Middle frontal gyrus (tissue), 1 donor: ENCODE data around the gene ARHGEF3.

Experiments used
- DNase-seq: peaks from one replicate; pipeline ENCODE4 v3.0.0-alpha.2; 2015; ENCODE audit warnings: low spot score; ENCODE audit errors: extremely low spot score

ARHGEF3 gene

GRCh38 chr3:56796202-56796601 is 5.5 kb downstream of the ARHGEF3 start:
- DNase-seq: no peak

GRCh38 chr3:56795829-56796185 is 5.9 kb downstream of the ARHGEF3 start:
- no peak for DNase-seq

- no peak for DNase-seq
Measured at GRCh38 chr3:56795097-56795828, 6.5 kb downstream of the ARHGEF3 start.

GRCh38 chr3:56792193-56792592 is 9.6 kb downstream of the ARHGEF3 start:
- DNase-seq: peak; percentile 1

GRCh38 chr3:56790016-56790821 is 11.5 kb downstream of the ARHGEF3 start:
- peak; percentile 2 for DNase-seq

GRCh38 chr3:56789076-56789475 is 12.7 kb downstream of the ARHGEF3 start:
- DNase-seq: peak; percentile 3

GRCh38 chr3:56788521-56788920 is 13.2 kb downstream of the ARHGEF3 start:
- DNase-seq: no peak

- peak; percentile 1 for DNase-seq
Measured at GRCh38 chr3:56787784-56788256, 13.9 kb downstream of the ARHGEF3 start.

- peak; percentile 1 for DNase-seq
Measured at GRCh38 chr3:56787258-56787775, 14.4 kb downstream of the ARHGEF3 start.

- peak; percentile 2 for DNase-seq
Measured at GRCh38 chr3:56785499-56785898, 16.2 kb downstream of the ARHGEF3 start.

- DNase-seq: peak; percentile 1
Measured at GRCh38 chr3:56784448-56785001, 17.2 kb downstream of the ARHGEF3 start.

GRCh38 chr3:56783644-56784447 is 17.9 kb downstream of the ARHGEF3 start:
- DNase-seq: peak; percentile 2

- no peak for DNase-seq
Measured at GRCh38 chr3:56782906-56783305, 18.8 kb downstream of the ARHGEF3 start.

GRCh38 chr3:56782215-56782614 is 19.5 kb downstream of the ARHGEF3 start:
- no peak for DNase-seq

- DNase-seq: peak; percentile 1
Measured at GRCh38 chr3:56781762-56782161, 20.0 kb downstream of the ARHGEF3 start.

- DNase-seq: peak; percentile 1
Measured at GRCh38 chr3:56780936-56781335, 20.8 kb downstream of the ARHGEF3 start.

GRCh38 chr3:56778893-56779292 is 22.9 kb downstream of the ARHGEF3 start:
- no peak for DNase-seq

GRCh38 chr3:56776556-56776950 is 25.2 kb downstream of the ARHGEF3 start:
- no peak for DNase-seq

GRCh38 chr3:56775838-56776555 is 25.8 kb downstream of the ARHGEF3 start:
- DNase-seq: no peak

GRCh38 chr3:56775445-56775837 is 26.3 kb downstream of the ARHGEF3 start:
- DNase-seq: no peak

- no peak for DNase-seq
Measured at GRCh38 chr3:56773986-56774385, 27.8 kb downstream of the ARHGEF3 start.
